GM21737 (cell line): ENCODE results near the gene DPAGT1.
A peak's percentile ranks its signal among the peaks of the same experiment; 100 is the strongest.
"Not testable (repeated sequence)": the region's sequence is repeated elsewhere in the genome, so short reads cannot be mapped to it uniquely, and the experiment has no call there.

Source experiments
- ATAC-seq: cut with Tn5 transposase; IDR thresholded peaks from one replicate; pipeline ENCODE4 v1.9.1; 2021; ENCODE audit warnings: mild to moderate bottlenecking, moderate library complexity; ENCODE audit not compliant: unreplicated experiment

The DPAGT1 gene

DNA sequence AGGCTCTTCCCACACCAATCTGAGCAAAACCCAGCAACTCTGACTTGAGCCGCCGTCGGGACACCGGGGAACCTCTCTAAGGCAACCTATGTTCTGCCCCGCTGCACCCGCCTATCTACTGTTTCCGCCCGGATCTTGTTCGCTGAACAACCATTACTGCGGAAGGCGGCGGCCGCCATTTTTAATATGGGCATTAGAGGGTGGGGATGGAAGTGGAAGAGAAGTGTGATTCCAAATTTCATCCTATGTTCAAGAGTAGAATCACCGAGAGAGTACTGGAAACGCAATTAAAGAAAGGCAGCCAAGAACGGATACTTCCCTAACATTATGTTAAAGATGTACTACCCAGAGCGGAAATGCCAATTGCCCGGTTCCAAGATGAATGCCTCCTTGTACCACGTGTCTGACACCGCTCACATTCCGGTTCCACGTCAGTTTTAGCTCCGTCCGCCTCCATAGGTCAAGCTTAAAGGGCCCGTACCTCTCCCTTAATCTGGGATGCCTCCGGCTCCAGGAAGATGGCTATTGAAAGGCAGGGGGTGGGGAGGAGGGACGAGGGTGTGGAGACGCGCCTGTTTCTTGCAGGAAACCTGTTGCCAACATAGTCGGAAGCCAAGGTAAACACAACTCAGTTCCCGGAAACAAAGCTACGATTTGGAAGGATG lies at the start of gene DPAGT1:
Gene DPAGT1 (minus strand): TSS at position 95 of the 665 bp plus-strand sequence. CDS start 198 bp downstream, outside the sequence.
- peak; percentile 66 for ATAC-seq

DNA sequence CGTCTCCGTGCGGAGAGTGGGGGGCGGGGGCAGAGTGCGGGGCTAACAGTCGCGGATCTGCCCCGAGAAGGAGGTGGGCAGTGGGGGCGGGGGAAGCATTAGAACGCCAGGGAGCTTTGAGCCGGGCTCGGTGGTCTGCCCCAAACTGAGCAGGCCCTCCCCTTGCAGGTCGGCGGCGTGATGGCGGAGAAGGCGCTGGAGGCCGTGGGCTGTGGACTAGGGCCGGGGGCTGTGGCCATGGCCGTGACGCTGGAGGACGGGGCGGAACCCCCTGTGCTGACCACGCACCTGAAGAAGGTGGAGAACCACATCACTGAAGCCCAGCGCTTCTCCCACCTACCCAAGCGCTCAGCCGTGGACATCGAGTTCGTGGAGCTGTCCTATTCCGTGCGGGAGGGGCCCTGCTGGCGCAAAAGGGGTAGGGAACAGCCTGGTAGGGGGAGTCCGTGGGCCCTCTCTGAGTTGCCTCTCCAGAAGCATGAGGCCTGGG lies 48.2 kb upstream of the DPAGT1 start:
- ATAC-seq = no peak

GRCh38 chr11:119149018-119149785 lies 47.5 kb upstream of the DPAGT1 start, which contains the start of gene ABCG4:
ABCG4 (plus strand) TSS chr11:119149052; CDS start chr11:119149966, 914 bp downstream.
- no peak for ATAC-seq

DNA sequence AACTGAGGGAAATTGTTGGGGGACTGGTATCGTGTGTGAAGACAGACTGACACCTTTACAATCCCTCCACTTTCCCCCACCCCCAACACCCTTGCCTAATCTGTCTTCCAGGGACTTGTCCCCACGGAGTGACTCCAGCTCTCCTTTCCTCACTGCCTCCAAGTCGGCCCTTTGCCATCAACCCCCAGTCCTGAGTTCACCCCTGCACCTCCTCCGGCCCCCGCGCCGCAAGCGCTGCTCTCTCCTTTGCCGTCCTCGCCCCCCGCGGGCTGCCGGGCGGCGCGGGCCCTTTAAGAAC lies 47.0 kb upstream of the DPAGT1 start:
- ATAC-seq = no peak

DNA sequence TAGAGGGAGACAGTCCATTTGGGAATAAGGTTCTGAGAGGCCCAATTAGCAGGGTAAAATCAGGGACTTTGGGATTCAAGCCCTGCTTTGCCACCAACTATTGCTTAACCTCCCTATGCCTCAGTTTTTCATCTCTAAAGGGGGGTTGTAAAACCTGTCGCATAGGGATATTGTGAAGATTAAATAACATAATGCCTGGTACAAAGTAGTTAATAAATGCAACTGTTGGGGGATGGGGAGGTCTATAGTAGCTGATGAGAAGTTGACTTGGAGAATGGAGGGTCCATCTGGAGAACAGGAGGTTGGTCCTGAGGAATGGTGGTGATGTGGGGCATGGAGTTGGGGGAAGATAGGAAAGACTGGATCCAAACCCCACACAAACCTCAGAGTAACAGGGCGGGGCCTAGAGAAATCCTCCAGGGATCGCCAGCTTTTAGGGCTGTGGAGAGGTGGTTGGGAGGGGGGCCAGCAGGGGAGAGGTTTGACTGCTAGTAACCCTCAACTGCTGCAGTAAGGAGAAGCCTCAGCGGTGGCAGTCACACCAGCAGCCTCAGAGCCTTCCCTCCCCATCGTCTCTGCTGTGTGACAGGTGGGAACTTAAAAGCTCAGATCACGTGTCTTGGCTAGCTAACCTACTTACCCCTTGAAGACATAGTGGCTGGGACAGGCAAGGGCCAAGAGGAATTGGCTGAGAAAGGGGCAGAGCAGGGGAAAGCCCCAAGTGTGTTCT lies 46.1 kb upstream of the DPAGT1 start:
- ATAC-seq = no peak

- no peak for ATAC-seq
Observed at GRCh38 chr11:119145551-119145950, 43.9 kb upstream of the DPAGT1 start.

GRCh38 chr11:119144825-119145486 lies 43.3 kb upstream of the DPAGT1 start:
- no peak for ATAC-seq

DNA sequence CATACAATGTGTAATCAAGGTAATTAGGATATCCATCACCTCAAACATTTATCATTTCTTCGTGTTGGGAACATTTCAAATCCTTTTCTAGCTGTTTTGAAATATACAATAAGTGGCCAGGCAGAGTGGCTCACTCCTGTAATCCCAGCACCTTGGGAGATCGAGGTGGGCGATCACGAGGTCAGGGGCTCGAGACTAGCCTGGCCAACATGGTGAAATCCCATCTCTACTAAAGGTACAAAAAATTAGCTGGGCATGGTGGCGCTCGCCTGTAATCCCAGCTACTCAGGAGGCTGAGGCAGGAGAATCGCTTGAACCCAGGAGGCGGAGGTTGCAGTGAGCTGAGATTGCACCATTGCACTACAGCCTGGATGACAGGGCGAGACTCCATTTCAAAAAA lies 37.6 kb upstream of the DPAGT1 start:
- ATAC-seq = not testable (repeated sequence)

DNA sequence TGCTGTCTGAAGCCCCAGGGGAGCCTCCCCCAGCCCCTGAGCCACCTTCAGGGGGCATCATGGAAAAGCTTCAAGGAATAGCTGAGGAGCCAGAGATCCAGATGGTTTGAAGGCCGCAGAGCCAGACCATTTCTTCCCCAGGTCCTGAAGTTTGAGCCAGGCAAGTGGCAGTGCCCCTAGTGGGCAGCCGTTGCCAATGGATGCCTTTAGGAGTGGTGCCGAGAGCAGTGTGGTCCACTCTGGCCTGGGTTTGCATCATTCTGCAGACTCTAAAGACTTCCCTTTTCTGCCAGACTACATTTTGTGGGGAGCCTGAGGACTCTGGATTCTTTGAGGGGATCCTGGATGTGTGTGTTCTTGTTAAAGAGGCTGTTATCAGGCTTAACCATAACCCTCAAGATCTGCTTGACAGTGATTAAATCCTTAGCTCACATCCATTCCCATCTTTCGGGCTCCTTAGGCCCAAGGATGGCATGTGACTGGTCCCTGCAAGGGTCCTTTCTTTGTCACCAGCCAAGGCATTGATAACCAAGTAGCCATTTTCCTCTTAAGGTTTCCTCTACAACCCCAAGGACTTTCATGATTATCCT lies 32.8 kb upstream of the DPAGT1 start:
- ATAC-seq = no peak

DNA sequence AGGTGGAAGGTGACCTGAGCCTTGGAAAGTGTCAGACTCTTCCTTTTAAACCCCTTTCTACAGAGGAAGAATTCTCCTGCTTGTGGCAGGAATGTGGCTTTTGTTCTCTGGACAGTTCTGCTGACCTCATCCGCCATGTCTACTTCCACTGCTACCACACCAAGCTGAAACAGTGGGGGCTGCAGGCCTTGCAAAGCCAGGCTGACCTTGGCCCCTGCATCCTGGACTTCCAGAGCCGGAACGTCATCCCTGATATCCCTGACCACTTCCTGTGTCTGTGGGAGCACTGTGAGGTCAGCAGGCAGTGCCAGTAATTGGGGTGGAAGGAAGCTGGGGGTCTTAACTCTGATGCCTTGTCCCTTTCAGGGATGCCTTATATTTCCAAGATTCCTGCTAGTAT lies 29.0 kb upstream of the DPAGT1 start:
- no peak for ATAC-seq

- ATAC-seq = no peak
Observed at GRCh38 chr11:119126675-119127268, 25.1 kb upstream of the DPAGT1 start.

GRCh38 chr11:119125821-119126220 lies 24.2 kb upstream of the DPAGT1 start:
- no peak for ATAC-seq

DNA sequence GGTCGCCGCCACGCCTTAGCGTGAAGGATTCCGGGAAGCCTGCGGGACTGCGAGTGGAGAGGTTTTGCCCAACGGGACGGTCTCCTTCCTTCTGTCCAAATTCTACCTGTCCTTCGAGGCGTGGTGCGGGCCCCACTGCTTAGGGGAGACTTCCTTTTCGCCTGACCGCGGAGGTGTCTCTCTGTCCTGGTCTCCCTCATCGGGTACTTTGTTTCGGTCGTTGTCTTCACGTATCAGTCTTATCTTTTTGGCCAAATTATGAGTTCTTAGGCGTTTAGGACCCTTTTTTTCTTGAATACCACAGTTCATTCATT lies 20.1 kb upstream of the DPAGT1 start:
- peak; percentile 12 for ATAC-seq

- ATAC-seq = peak; percentile 94
Observed at GRCh38 chr11:119121008-119121810, 19.6 kb upstream of the DPAGT1 start, which contains the start of gene HINFP. HINFP (plus strand) TSS chr11:119121580; CDS start chr11:119126945, 5,365 bp downstream.

GRCh38 chr11:119120639-119121007 lies 19.0 kb upstream of the DPAGT1 start:
- no peak for ATAC-seq

GRCh38 chr11:119118946-119119345 lies 17.3 kb upstream of the DPAGT1 start:
- no peak for ATAC-seq

- no peak for ATAC-seq
Observed at GRCh38 chr11:119118227-119118626, 16.6 kb upstream of the DPAGT1 start.

GRCh38 chr11:119117004-119117706 lies 15.5 kb upstream of the DPAGT1 start:
- ATAC-seq = no peak

DNA sequence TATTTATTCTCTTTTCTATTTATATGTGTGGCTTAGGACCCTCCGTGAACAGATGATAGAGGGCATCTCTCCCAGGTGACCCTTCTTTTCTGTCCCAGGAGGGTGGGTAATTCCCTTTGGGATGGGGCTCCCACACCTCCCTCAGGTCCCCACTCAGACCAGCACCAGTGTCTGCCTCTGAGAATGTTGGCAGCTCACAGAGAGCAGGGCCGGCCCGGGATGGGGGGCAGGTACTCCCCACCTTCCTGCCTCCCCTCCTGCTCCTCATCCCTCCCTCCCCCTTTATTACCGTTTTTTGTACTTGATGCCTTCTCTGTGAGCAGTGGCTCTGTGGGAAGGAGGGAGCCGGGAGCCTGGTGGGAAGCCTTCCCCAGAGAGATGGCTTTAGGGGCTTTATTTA lies 14.9 kb upstream of the DPAGT1 start:
- ATAC-seq = no peak
